ENCODE data around the gene VPS26A.

Gene VPS26A

GRCh38 chr10:69179089-69179742, 55.2 kb downstream of the VPS26A start:
- peak; percentile 73 for DNase-seq

GRCh38 chr10:69179743-69180524, 56.0 kb downstream of the VPS26A start, which contains the start of gene SUPV3L1:
SUPV3L1 (plus strand) TSS chr10:69180234; CDS start chr10:69180292, 58 bp downstream.
- peak; percentile 97 for DNase-seq

GRCh38 chr10:69180525-69181204, 56.7 kb downstream of the VPS26A start:
- DNase-seq = no peak

GRCh38 chr10:69181433-69181832, 57.5 kb downstream of the VPS26A start:
- DNase-seq = no peak

- DNase-seq = no peak
These were observed 58.0 kb downstream of the VPS26A start for GRCh38 chr10:69182005-69182404.

GRCh38 chr10:69186524-69186923, 62.5 kb downstream of the VPS26A start:
- DNase-seq = no peak

- no peak for DNase-seq
These were observed 77.1 kb downstream of the VPS26A start for GRCh38 chr10:69201045-69201444.

GRCh38 chr10:69202332-69202731, 78.4 kb downstream of the VPS26A start:
- no peak for DNase-seq

- DNase-seq = no peak
These were observed 84.8 kb downstream of the VPS26A start for GRCh38 chr10:69208761-69209160.

- DNase-seq = no peak
These were observed 86.0 kb downstream of the VPS26A start for GRCh38 chr10:69209787-69210484.

GRCh38 chr10:69211104-69211503, 87.1 kb downstream of the VPS26A start:
- no peak for DNase-seq

- DNase-seq = no peak
These were observed 87.5 kb downstream of the VPS26A start for GRCh38 chr10:69211524-69211923.

GRCh38 chr10:69213591-69214311, 89.8 kb downstream of the VPS26A start:
- no peak for DNase-seq

GRCh38 chr10:69214666-69215131, 90.7 kb downstream of the VPS26A start:
- DNase-seq = no peak

- no peak for DNase-seq
These were observed 91.6 kb downstream of the VPS26A start for GRCh38 chr10:69215405-69216171.

GRCh38 chr10:69216577-69217118, 92.7 kb downstream of the VPS26A start:
- DNase-seq = no peak

- DNase-seq = peak; percentile 35
These were observed 93.3 kb downstream of the VPS26A start for GRCh38 chr10:69217119-69217754.

- DNase-seq = no peak
These were observed 94.9 kb downstream of the VPS26A start for GRCh38 chr10:69218831-69219230.

GRCh38 chr10:69220041-69220451, 96.1 kb downstream of the VPS26A start, which contains the start of gene HKDC1:
HKDC1 (plus strand) TSS chr10:69220332; CDS start chr10:69220436, 104 bp downstream.
- DNase-seq = no peak

- no peak for DNase-seq
These were observed 96.5 kb downstream of the VPS26A start for GRCh38 chr10:69220507-69220906.

Data from activated CD8-positive, alpha-beta memory T cell treated with anti-CD3 and anti-CD28 coated beads for 24 hours (primary cell).